ENCODE results near the gene LRRC74A. TPM values are rescaled to one million over a fixed set of nuclear protein-coding genes. Genes with fewer than 3 reads are reported as not detected.

LRRC74A gene
- total and polyA plus RNA-seq, 5 donors = 1.1 TPM; not detected in 4

DNA sequence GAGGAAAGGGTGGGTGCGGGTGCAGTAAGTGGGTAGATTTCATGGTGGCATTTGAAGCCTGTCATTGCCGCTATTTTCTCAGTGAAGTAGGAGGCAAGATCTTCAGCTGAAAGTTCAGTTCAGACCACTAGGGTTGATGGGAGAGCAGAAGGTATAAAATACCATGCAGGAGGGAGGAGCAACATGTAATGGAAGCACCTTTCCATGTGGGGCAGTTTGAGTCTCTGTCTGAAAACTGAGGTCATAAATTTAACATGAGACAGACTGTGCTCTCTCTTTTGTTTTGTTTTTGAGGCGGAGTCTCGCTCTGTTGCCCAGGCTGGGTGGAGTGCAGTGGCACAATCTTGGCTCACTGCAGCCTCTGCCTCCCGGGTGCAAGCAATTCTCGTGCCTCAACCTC, 22.7 kb downstream of the LRRC74A start:
- ATAC-seq = no peak
- H3K4me1 ChIP-seq (ENCODE audit: control insufficient read depth, insufficient read depth, low read length) = no peaks in the 10 kb centered on the region
- no peak overlapping the region for H3K27ac ChIP-seq (ENCODE audit: low read length)
- no peaks in the 10 kb centered on the region for H3K9me3 ChIP-seq (ENCODE audit: control insufficient read depth, low read length)
- no peak for DNase-seq
- 84% methylated on average over 6 of the region's 6 CpGs for WGBS
- H3K4me3 ChIP-seq (ENCODE audit: low read length) = no peak overlapping the region
- intact Hi-C loops (cut with DNase I) = no loop called here
- no peaks in the 10 kb centered on the region for H3K27me3 ChIP-seq (ENCODE audit: control insufficient read depth, insufficient read depth)

- Histone ChIP-seq H3K27ac (ENCODE audit: low read length) (no peak overlapping the region), H3K4me1 (ENCODE audit: control insufficient read depth, insufficient read depth, low read length) (no peaks in the 10 kb centered on the region), H3K4me3 (ENCODE audit: low read length) (no peak overlapping the region), H3K9me3 (ENCODE audit: control insufficient read depth, low read length) (no peaks in the 10 kb centered on the region), H3K27me3 (ENCODE audit: control insufficient read depth, insufficient read depth) (no peaks in the 10 kb centered on the region)
- intact Hi-C loops (cut with DNase I) = loop anchor here in 1 of 4 donors (5.0 kb wide), 1 partner anchor 372 kb away; no protein-coding TSS in a partner anchor
- DNase-seq = peak in 1 of 3 donors; percentile 59
- ATAC-seq = peak in 1 of 2 donors; percentile 47
- WGBS = 94% methylated on average over 2 of the region's 2 CpGs
Observed at GRCh38 chr14:76855066-76855465, 28.9 kb downstream of the LRRC74A start.

GRCh38 chr14:76856769-76857168, 30.6 kb downstream of the LRRC74A start:
- no peaks in the 10 kb centered on the region for H3K4me1 ChIP-seq (ENCODE audit: control insufficient read depth, insufficient read depth, low read length)
- no peak for DNase-seq
- no peak overlapping the region for H3K27ac ChIP-seq (ENCODE audit: low read length)
- H3K9me3 ChIP-seq (ENCODE audit: control insufficient read depth, low read length) = no peaks in the 10 kb centered on the region
- intact Hi-C loops (cut with DNase I) = loop anchor here in 1 of 4 donors (5.0 kb wide), 1 partner anchor 371 kb away; no protein-coding TSS in a partner anchor
- no peaks in the 10 kb centered on the region for H3K27me3 ChIP-seq (ENCODE audit: control insufficient read depth, insufficient read depth)
- ATAC-seq = no peak
- 86% methylated on average over 1 of the region's 1 CpG for WGBS
- H3K4me3 ChIP-seq (ENCODE audit: low read length) = no peak overlapping the region

GRCh38 chr14:76861574-76862255, 35.5 kb downstream of the LRRC74A start:
- intact Hi-C loops (cut with DNase I) = no loop called here
- Histone ChIP-seq H3K4me3 (ENCODE audit: low read length) (no peak overlapping the region), H3K9me3 (ENCODE audit: control insufficient read depth, low read length) (no peaks in the 10 kb centered on the region), H3K27ac (ENCODE audit: low read length) (no peak overlapping the region), H3K4me1 (ENCODE audit: control insufficient read depth, insufficient read depth, low read length) (peaks cover 5% of the 10 kb centered on the region), H3K27me3 (ENCODE audit: control insufficient read depth, insufficient read depth) (no peaks in the 10 kb centered on the region)
- DNase-seq (no peak), ATAC-seq (no peak)
- WGBS = 73% methylated on average over 10 of the region's 10 CpGs

- peak in 1 of 2 donors; percentile 20 for ATAC-seq
- H3K27me3 ChIP-seq (ENCODE audit: control insufficient read depth, insufficient read depth) = no peaks in the 10 kb centered on the region
- H3K4me1 ChIP-seq (ENCODE audit: control insufficient read depth, insufficient read depth, low read length) = peaks cover 5% of the 10 kb centered on the region
- intact Hi-C loops (cut with DNase I) = no loop called here
- H3K4me3 ChIP-seq (ENCODE audit: low read length) = no peak overlapping the region
- H3K27ac ChIP-seq (ENCODE audit: low read length) = no peak overlapping the region
- no peak for DNase-seq
- no peaks in the 10 kb centered on the region for H3K9me3 ChIP-seq (ENCODE audit: control insufficient read depth, low read length)
- WGBS = 76% methylated on average over 10 of the region's 10 CpGs
Observed at GRCh38 chr14:76862546-76863282, 36.5 kb downstream of the LRRC74A start.

GRCh38 chr14:76863724-76864407, 37.7 kb downstream of the LRRC74A start:
- DNase-seq = peak; percentile 73 to 85 (median 83)
- Histone ChIP-seq H3K27me3 (ENCODE audit: control insufficient read depth, insufficient read depth) (no peaks in the 10 kb centered on the region), H3K27ac (ENCODE audit: low read length) (peak overlapping the region; percentile 71), H3K9me3 (ENCODE audit: control insufficient read depth, low read length) (no peaks in the 10 kb centered on the region), H3K4me3 (ENCODE audit: low read length) (no peak overlapping the region), H3K4me1 (ENCODE audit: control insufficient read depth, insufficient read depth, low read length) (peaks cover 8% of the 10 kb centered on the region)
- ATAC-seq = peak; percentile 83 to 92
- WGBS = 19% methylated on average over 15 of the region's 15 CpGs
- intact Hi-C loops (cut with DNase I) = no loop called here

DNA sequence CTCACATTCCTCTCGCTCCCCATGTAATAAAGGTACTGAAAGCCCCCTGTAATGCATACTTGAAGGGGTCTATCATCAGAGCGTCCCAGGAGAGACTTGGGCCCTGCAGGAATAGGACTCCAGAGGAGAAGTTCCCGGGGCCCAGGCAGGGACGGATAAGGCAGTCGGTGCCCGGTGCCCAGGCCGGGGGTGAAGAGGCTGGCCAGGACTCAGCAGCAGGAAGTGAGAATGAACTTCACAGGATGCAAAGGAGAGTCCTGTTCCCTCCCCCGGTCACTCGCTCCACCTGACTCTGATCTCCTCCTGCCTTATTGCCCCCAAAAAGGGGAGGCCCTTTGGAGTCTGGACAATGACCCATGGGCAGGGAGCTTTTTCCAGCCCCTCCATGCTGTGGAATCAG, 40.2 kb downstream of the LRRC74A start:
- WGBS = 60% methylated on average over 9 of the region's 9 CpGs
- DNase-seq (no peak), ATAC-seq (no peak)
- Histone ChIP-seq H3K9me3 (ENCODE audit: control insufficient read depth, low read length) (no peaks in the 10 kb centered on the region), H3K27me3 (ENCODE audit: control insufficient read depth, insufficient read depth) (no peaks in the 10 kb centered on the region), H3K4me1 (ENCODE audit: control insufficient read depth, insufficient read depth, low read length) (peaks cover 8% of the 10 kb centered on the region), H3K27ac (ENCODE audit: low read length) (no peak overlapping the region), H3K4me3 (ENCODE audit: low read length) (no peak overlapping the region)
- intact Hi-C loops (cut with DNase I) = no loop called here

GRCh38 chr14:76867516-76868453, 41.6 kb downstream of the LRRC74A start:
- intact Hi-C loops (cut with DNase I) = no loop called here
- peaks cover 8% of the 10 kb centered on the region for H3K4me1 ChIP-seq (ENCODE audit: control insufficient read depth, insufficient read depth, low read length)
- H3K4me3 ChIP-seq (ENCODE audit: low read length) = no peak overlapping the region
- peak; percentile 43 to 76 (median 75) for DNase-seq
- H3K9me3 ChIP-seq (ENCODE audit: control insufficient read depth, low read length) = no peaks in the 10 kb centered on the region
- no peak overlapping the region for H3K27ac ChIP-seq (ENCODE audit: low read length)
- 70% methylated on average over 25 of the region's 25 CpGs for WGBS
- H3K27me3 ChIP-seq (ENCODE audit: control insufficient read depth, insufficient read depth) = no peaks in the 10 kb centered on the region
- peak in 1 of 2 donors; percentile 13 for ATAC-seq

GRCh38 chr14:76868454-76869170, 42.4 kb downstream of the LRRC74A start:
- DNase-seq (no peak), ATAC-seq (no peak)
- H3K9me3 ChIP-seq (ENCODE audit: control insufficient read depth, low read length) = no peaks in the 10 kb centered on the region
- no peak overlapping the region for H3K4me3 ChIP-seq (ENCODE audit: low read length)
- H3K4me1 ChIP-seq (ENCODE audit: control insufficient read depth, insufficient read depth, low read length) = peaks cover 8% of the 10 kb centered on the region
- WGBS = 86% methylated on average over 29 of the region's 29 CpGs
- H3K27ac ChIP-seq (ENCODE audit: low read length) = no peak overlapping the region
- intact Hi-C loops (cut with DNase I) = no loop called here
- no peaks in the 10 kb centered on the region for H3K27me3 ChIP-seq (ENCODE audit: control insufficient read depth, insufficient read depth)

DNA sequence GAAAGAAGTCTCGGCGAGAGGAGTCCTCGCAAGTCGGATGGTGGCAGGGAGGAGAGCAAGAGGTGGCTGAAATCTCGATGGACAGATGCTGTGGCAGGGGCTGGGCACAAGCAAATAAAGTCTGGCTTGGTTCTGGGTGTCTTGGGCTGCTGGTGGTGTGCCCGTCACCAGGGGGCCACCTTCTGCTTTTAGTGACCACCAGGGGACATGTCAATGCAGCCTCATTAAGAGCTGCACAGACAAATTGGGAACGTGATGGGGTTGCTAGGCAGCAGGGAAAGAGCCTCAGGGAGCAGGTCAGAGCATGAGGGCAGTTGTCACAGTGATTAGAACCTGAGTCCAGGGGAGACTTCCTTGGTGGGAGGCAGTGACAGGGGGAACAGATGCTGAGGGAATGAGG, 44.0 kb downstream of the LRRC74A start:
- H3K4me3 ChIP-seq (ENCODE audit: low read length) = no peak overlapping the region
- ATAC-seq (no peak), DNase-seq (no peak)
- H3K4me1 ChIP-seq (ENCODE audit: control insufficient read depth, insufficient read depth, low read length) = peaks cover 3% of the 10 kb centered on the region
- WGBS = 70% methylated on average over 7 of the region's 7 CpGs
- intact Hi-C loops (cut with DNase I) = loop anchor here in 3 of 4 donors (5.0 to 10.0 kb wide), 3 partner anchors 437 to 447 kb away; no protein-coding TSS in a partner anchor
- no peak overlapping the region for H3K27ac ChIP-seq (ENCODE audit: low read length)
- no peaks in the 10 kb centered on the region for H3K9me3 ChIP-seq (ENCODE audit: control insufficient read depth, low read length)
- H3K27me3 ChIP-seq (ENCODE audit: control insufficient read depth, insufficient read depth) = no peaks in the 10 kb centered on the region
